Fibroblast of villous mesenchyme (primary cell): Measurements from ENCODE around the gene TTC17. TPM values are rescaled to one million over a fixed set of nuclear protein-coding genes. Genes with fewer than 3 reads are reported as not detected.
"Not testable (repeated sequence)": the region's sequence is repeated elsewhere in the genome, so short reads cannot be mapped to it uniquely, and the experiment has no call there.

ENCODE experiments used
- DNase-seq: peaks from one replicate; pipeline ENCODE4 v3.0.0-alpha.2; 2010; ENCODE audit warnings: low read depth
- H3K4me3 ChIP-seq: 2 replicates; pipeline ENCODE4 v1.5.1; 2011; ENCODE audit warnings: low read depth, mild to moderate bottlenecking, low read length
- CTCF ChIP-seq: IDR thresholded peaks from 2 replicates; pipeline ENCODE4 v1.5.1; 2012; ENCODE audit warnings: low read depth, mild to moderate bottlenecking, low read length; ENCODE audit not compliant: insufficient read depth
- total RNA-seq: library from RNA; depleted of rRNA; stranded (reverse); fragments of >200 nt; gene quantifications from 2 replicates; pipeline ENCODE4 v1.2.3, GENCODE V29; 2012

The TTC17 gene
- total RNA-seq, 1 donor = 107 TPM

GRCh38 chr11:43341159-43341558 lies 17.6 kb upstream of the TTC17 start:
- no peak for TF ChIP-seq CTCF
- no peak overlapping the region for H3K4me3 ChIP-seq
- DNase-seq = no peak

GRCh38 chr11:43351426-43351825 lies 7.3 kb upstream of the TTC17 start:
- DNase-seq, H3K4me3 ChIP-seq: not testable (repeated sequence)

- no peak for TF ChIP-seq CTCF
- H3K4me3 ChIP-seq = no peak overlapping the region
- no peak for DNase-seq
These were observed 4.4 kb upstream of the TTC17 start for GRCh38 chr11:43354311-43354710.

- no peak for TF ChIP-seq CTCF
These were observed 2.4 kb upstream of the TTC17 start for GRCh38 chr11:43356336-43356735.

GRCh38 chr11:43358279-43358800 lies 380 bp upstream of the TTC17 start:
- peak overlapping the region; percentile 98 for H3K4me3 ChIP-seq
- DNase-seq = peak; percentile 8
- no peak for TF ChIP-seq CTCF

More at GRCh38 chr11:43356336-43356735, 2.4 kb upstream of the TTC17 start:
- DNase-seq = no peak
- H3K4me3 ChIP-seq = no peak overlapping the region

GRCh38 chr11:43359422-43359818 lies 700 bp downstream of the TTC17 start:
- peak overlapping the region; percentile 98 for H3K4me3 ChIP-seq
- DNase-seq = peak; percentile 34
- no peak for TF ChIP-seq CTCF

- peak overlapping the region; percentile 98 for H3K4me3 ChIP-seq
- no peak for TF ChIP-seq CTCF
- peak; percentile 49 for DNase-seq
These were observed 1.8 kb downstream of the TTC17 start for GRCh38 chr11:43360361-43361032.
